Activated CD4-positive, CD25-positive, alpha-beta regulatory T cell (primary cell): Measurements from ENCODE around the gene NAV2.

ENCODE experiments used
- DNase-seq, 4 experiments: peaks; one replicate each; lab custom pipeline; 2025; lab: John Stamatoyannopoulos, UW

NAV2 gene

GRCh38 chr11:19742588-19743292 is 30.1 kb downstream of the NAV2 start:
- peak; percentile 25 to 41 (median 38) for DNase-seq

GRCh38 chr11:19743622-19744021 is 31.0 kb downstream of the NAV2 start:
- DNase-seq, result no peak

GRCh38 chr11:19744130-19744529 is 31.5 kb downstream of the NAV2 start:
- no peak for DNase-seq

GRCh38 chr11:19746086-19746485 is 33.4 kb downstream of the NAV2 start:
- no peak for DNase-seq

GRCh38 chr11:19747634-19748033 is 35.0 kb downstream of the NAV2 start:
- no peak for DNase-seq

GRCh38 chr11:19751055-19751454 is 38.4 kb downstream of the NAV2 start:
- no peak for DNase-seq

GRCh38 chr11:19753451-19754106 is 40.9 kb downstream of the NAV2 start:
- DNase-seq, result no peak

GRCh38 chr11:19756675-19757475 is 44.2 kb downstream of the NAV2 start:
- no peak for DNase-seq

GRCh38 chr11:19759389-19759788 is 46.8 kb downstream of the NAV2 start:
- no peak for DNase-seq

GRCh38 chr11:19762266-19762665 is 49.6 kb downstream of the NAV2 start:
- DNase-seq, result no peak

GRCh38 chr11:19763330-19763729 is 50.7 kb downstream of the NAV2 start:
- DNase-seq, result no peak

- no peak for DNase-seq
Measured at GRCh38 chr11:19766206-19766605, 53.6 kb downstream of the NAV2 start.

- DNase-seq, result no peak
Measured at GRCh38 chr11:19766810-19767209, 54.2 kb downstream of the NAV2 start.

- no peak for DNase-seq
Measured at GRCh38 chr11:19767627-19768151, 55.1 kb downstream of the NAV2 start.

- DNase-seq, result no peak
Measured at GRCh38 chr11:19768197-19768596, 55.6 kb downstream of the NAV2 start.

GRCh38 chr11:19768815-19769214 is 56.2 kb downstream of the NAV2 start:
- DNase-seq, result no peak

GRCh38 chr11:19769820-19770219 is 57.2 kb downstream of the NAV2 start:
- no peak for DNase-seq

GRCh38 chr11:19770277-19770676 is 57.6 kb downstream of the NAV2 start:
- DNase-seq, result no peak

GRCh38 chr11:19771463-19771862 is 58.8 kb downstream of the NAV2 start:
- DNase-seq, result no peak

GRCh38 chr11:19772480-19772879 is 59.8 kb downstream of the NAV2 start:
- DNase-seq, result no peak

- DNase-seq, result no peak
Measured at GRCh38 chr11:19774329-19774728, 61.7 kb downstream of the NAV2 start.

GRCh38 chr11:19774817-19775580 is 62.4 kb downstream of the NAV2 start:
- no peak for DNase-seq
